ENCODE results near the gene SPON1. TPM values are rescaled to one million over a fixed set of nuclear protein-coding genes. Genes with fewer than 3 reads are reported as not detected.
A peak's percentile ranks its signal among the peaks of the same experiment; 100 is the strongest.
"Not testable (repeated sequence)": the region's sequence is repeated elsewhere in the genome, so short reads cannot be mapped to it uniquely, and the experiment has no call there.

SPON1 gene
- total RNA-seq, 2 donors from 2014 or later: 0.19 TPM; not detected in 1

GRCh38 chr11:14079011-14079410 lies 116.5 kb downstream of the SPON1 start:
- H3K9me3 Mint-ChIP-seq: no peaks in the 10 kb centered on the region
- DNase-seq (ENCODE audit: low spot score in 2 of 2): no peak
- peak; percentile 8 to 23 for ATAC-seq
- H3K27ac Mint-ChIP-seq: peak overlapping the region; percentile 40 to 48
- no peaks in the 10 kb centered on the region for H3K36me3 Mint-ChIP-seq

- ATAC-seq (no peak), DNase-seq (ENCODE audit: low spot score in 2 of 2) (no peak)
- H3K36me3 Mint-ChIP-seq: no peaks in the 10 kb centered on the region
- H3K9me3 Mint-ChIP-seq: no peaks in the 10 kb centered on the region
- H3K27ac Mint-ChIP-seq: peak overlapping the region in 1 of 2 donors; percentile 48
Measured at GRCh38 chr11:14079797-14080196, 117.3 kb downstream of the SPON1 start.

GRCh38 chr11:14081581-14082231 lies 119.2 kb downstream of the SPON1 start:
- ATAC-seq (no peak), DNase-seq (ENCODE audit: low spot score in 2 of 2) (no peak)
- H3K9me3 Mint-ChIP-seq: no peaks in the 10 kb centered on the region
- H3K27ac Mint-ChIP-seq: no peak overlapping the region
- no peaks in the 10 kb centered on the region for H3K36me3 Mint-ChIP-seq

GRCh38 chr11:14082338-14082737 lies 119.8 kb downstream of the SPON1 start:
- H3K27ac Mint-ChIP-seq: no peak overlapping the region
- H3K36me3 Mint-ChIP-seq: peaks cover 5% of the 10 kb centered on the region in 2 donors
- H3K9me3 Mint-ChIP-seq: peaks cover 3 to 5% of the 10 kb centered on the region in 2 donors
- ATAC-seq (no peak), DNase-seq (ENCODE audit: low spot score in 2 of 2) (no peak)

GRCh38 chr11:14088861-14089260 lies 126.3 kb downstream of the SPON1 start:
- H3K36me3 Mint-ChIP-seq: peaks cover 6 to 13% of the 10 kb centered on the region in 2 donors
- H3K27ac Mint-ChIP-seq; DNase-seq (ENCODE audit: low spot score in 2 of 2); H3K9me3 Mint-ChIP-seq; ATAC-seq: not testable (repeated sequence)

- ATAC-seq (no peak), DNase-seq (ENCODE audit: low spot score in 2 of 2) (no peak)
- peaks cover 6 to 13% of the 10 kb centered on the region in 2 donors for H3K36me3 Mint-ChIP-seq
- peak overlapping the region in 1 of 2 donors; percentile 50 for H3K27ac Mint-ChIP-seq
- peaks cover 3 to 9% of the 10 kb centered on the region in 2 donors for H3K9me3 Mint-ChIP-seq
Measured at GRCh38 chr11:14089690-14090462, 127.4 kb downstream of the SPON1 start.

- H3K9me3 Mint-ChIP-seq, ATAC-seq: not testable (repeated sequence)
Measured at GRCh38 chr11:14090631-14091030, 128.1 kb downstream of the SPON1 start.

GRCh38 chr11:14093065-14093464 lies 130.5 kb downstream of the SPON1 start:
- peaks cover 0 to under 1% of the 10 kb centered on the region in 2 donors for H3K36me3 Mint-ChIP-seq

More at GRCh38 chr11:14090631-14091030, 128.1 kb downstream of the SPON1 start:
- DNase-seq (ENCODE audit: low spot score in 2 of 2): not testable (repeated sequence)
- H3K27ac Mint-ChIP-seq: peak overlapping the region; percentile 50 to 88
- peaks cover 6 to 13% of the 10 kb centered on the region in 2 donors for H3K36me3 Mint-ChIP-seq

GRCh38 chr11:14094481-14095037 lies 132.0 kb downstream of the SPON1 start:
- no peak for ATAC-seq
- Mint-ChIP-seq H3K9me3 (no peaks in the 10 kb centered on the region), H3K36me3 (no peaks in the 10 kb centered on the region), H3K27ac (no peak overlapping the region)
- no peak for DNase-seq (ENCODE audit: low spot score in 2 of 2)

More at GRCh38 chr11:14093065-14093464, 130.5 kb downstream of the SPON1 start:
- Mint-ChIP-seq H3K9me3 (no peaks in the 10 kb centered on the region), H3K27ac (no peak overlapping the region)
- DNase-seq (ENCODE audit: low spot score in 2 of 2) (no peak), ATAC-seq (no peak)

GRCh38 chr11:14095882-14096281 lies 133.4 kb downstream of the SPON1 start:
- ATAC-seq: no peak
- no peaks in the 10 kb centered on the region for H3K9me3 Mint-ChIP-seq
- no peak overlapping the region for H3K27ac Mint-ChIP-seq
- no peaks in the 10 kb centered on the region for H3K36me3 Mint-ChIP-seq
- no peak for DNase-seq (ENCODE audit: low spot score in 2 of 2)

- ATAC-seq: no peak
- DNase-seq (ENCODE audit: low spot score in 2 of 2): no peak
- H3K9me3 Mint-ChIP-seq: no peaks in the 10 kb centered on the region
- peak overlapping the region in 1 of 2 donors; percentile 10 for H3K27ac Mint-ChIP-seq
- H3K36me3 Mint-ChIP-seq: no peaks in the 10 kb centered on the region
Measured at GRCh38 chr11:14096606-14097005, 134.1 kb downstream of the SPON1 start.

GRCh38 chr11:14101388-14101787 lies 138.9 kb downstream of the SPON1 start:
- Mint-ChIP-seq H3K36me3 (no peaks in the 10 kb centered on the region), H3K9me3 (no peaks in the 10 kb centered on the region), H3K27ac (no peak overlapping the region)
- no peak for DNase-seq (ENCODE audit: low spot score in 2 of 2)
- ATAC-seq: peak; percentile 36 to 83

GRCh38 chr11:14102766-14103165 lies 140.2 kb downstream of the SPON1 start:
- ATAC-seq (no peak), DNase-seq (ENCODE audit: low spot score in 2 of 2) (no peak)
- H3K27ac Mint-ChIP-seq: no peak overlapping the region
- no peaks in the 10 kb centered on the region for H3K9me3 Mint-ChIP-seq
- H3K36me3 Mint-ChIP-seq: no peaks in the 10 kb centered on the region

- DNase-seq (ENCODE audit: low spot score in 2 of 2) (no peak), ATAC-seq (peak; percentile 41 to 66)
- Mint-ChIP-seq H3K27ac (peak overlapping the region in 1 of 2 donors; percentile 16), H3K9me3 (no peaks in the 10 kb centered on the region), H3K36me3 (no peaks in the 10 kb centered on the region)
Measured at GRCh38 chr11:14105446-14105845, 142.9 kb downstream of the SPON1 start.

GRCh38 chr11:14106303-14107049 lies 144.0 kb downstream of the SPON1 start:
- DNase-seq (ENCODE audit: low spot score in 2 of 2) (no peak), ATAC-seq (no peak)
- Mint-ChIP-seq H3K36me3 (no peaks in the 10 kb centered on the region), H3K27ac (no peak overlapping the region), H3K9me3 (no peaks in the 10 kb centered on the region)

- no peak for ATAC-seq
- DNase-seq (ENCODE audit: low spot score in 2 of 2): no peak
- H3K27ac Mint-ChIP-seq: no peak overlapping the region
- no peaks in the 10 kb centered on the region for H3K9me3 Mint-ChIP-seq
- no peaks in the 10 kb centered on the region for H3K36me3 Mint-ChIP-seq
Measured at GRCh38 chr11:14107050-14107430, 144.5 kb downstream of the SPON1 start.

- Mint-ChIP-seq H3K27ac (no peak overlapping the region), H3K9me3 (no peaks in the 10 kb centered on the region), H3K36me3 (no peaks in the 10 kb centered on the region)
- DNase-seq (ENCODE audit: low spot score in 2 of 2) (no peak), ATAC-seq (no peak)
Measured at GRCh38 chr11:14109742-14110141, 147.2 kb downstream of the SPON1 start.

All from activated naive CD4-positive, alpha-beta T cell treated with anti-CD3 and anti-CD28 coated beads, Interleukin-2, amount 50 U/mL, for 72 hours (primary cell).